Fibroblast of the conjunctiva (primary cell): ENCODE data around the gene MPV17L2.

Source experiments
- DNase-seq: peaks from one replicate; pipeline ENCODE4 v3.0.0-alpha.2; 2010; ENCODE audit warnings: low read depth

The MPV17L2 gene

GRCh38 chr19:18160971-18161635 is 31.9 kb upstream of the MPV17L2 start:
- DNase-seq, result no peak

GRCh38 chr19:18161636-18162002 is 31.4 kb upstream of the MPV17L2 start:
- no peak for DNase-seq

GRCh38 chr19:18164072-18164471 is 28.9 kb upstream of the MPV17L2 start:
- no peak for DNase-seq

- no peak for DNase-seq
Measured at GRCh38 chr19:18165794-18166544, 27.0 kb upstream of the MPV17L2 start.

- no peak for DNase-seq
Measured at GRCh38 chr19:18167011-18167410, 26.0 kb upstream of the MPV17L2 start.

GRCh38 chr19:18167975-18168645 is 24.9 kb upstream of the MPV17L2 start:
- DNase-seq, result no peak

- no peak for DNase-seq
Measured at GRCh38 chr19:18168673-18169381, 24.2 kb upstream of the MPV17L2 start.

GRCh38 chr19:18170714-18171255 is 22.2 kb upstream of the MPV17L2 start:
- no peak for DNase-seq

GRCh38 chr19:18171605-18172327 is 21.3 kb upstream of the MPV17L2 start:
- no peak for DNase-seq

- no peak for DNase-seq
Measured at GRCh38 chr19:18172331-18173053, 20.5 kb upstream of the MPV17L2 start.

GRCh38 chr19:18173054-18173571 is 19.9 kb upstream of the MPV17L2 start:
- DNase-seq, result no peak

- DNase-seq, result no peak
Measured at GRCh38 chr19:18173572-18174288, 19.3 kb upstream of the MPV17L2 start, which contains the start of gene IFI30. TSS of gene IFI30 (plus strand) at chr19:18173813. CDS start at chr19:18173842, 29 bp downstream.

- no peak for DNase-seq
Measured at GRCh38 chr19:18174983-18175382, 18.0 kb upstream of the MPV17L2 start.

- no peak for DNase-seq
Measured at GRCh38 chr19:18176367-18177310, 16.4 kb upstream of the MPV17L2 start.

- DNase-seq, result no peak
Measured at GRCh38 chr19:18179957-18180356, 13.1 kb upstream of the MPV17L2 start.

GRCh38 chr19:18183529-18183928 is 9.5 kb upstream of the MPV17L2 start:
- DNase-seq, result no peak

- no peak for DNase-seq
Measured at GRCh38 chr19:18185538-18185937, 7.5 kb upstream of the MPV17L2 start.

GRCh38 chr19:18190278-18190677 is 2.7 kb upstream of the MPV17L2 start:
- no peak for DNase-seq

- DNase-seq, result no peak
Measured at GRCh38 chr19:18191640-18192062, 1.4 kb upstream of the MPV17L2 start.
